ENCODE measurements around the gene BANF1. TPM values are rescaled to one million over a fixed set of nuclear protein-coding genes. Genes with fewer than 3 reads are reported as not detected.

BANF1 gene
- total and polyA plus RNA-seq, 10 of the 15 experiments (the other 5 are each of a cell fraction or from before 2014, with no cell fraction given): 99.0 to 574 (median 297) TPM

DNA sequence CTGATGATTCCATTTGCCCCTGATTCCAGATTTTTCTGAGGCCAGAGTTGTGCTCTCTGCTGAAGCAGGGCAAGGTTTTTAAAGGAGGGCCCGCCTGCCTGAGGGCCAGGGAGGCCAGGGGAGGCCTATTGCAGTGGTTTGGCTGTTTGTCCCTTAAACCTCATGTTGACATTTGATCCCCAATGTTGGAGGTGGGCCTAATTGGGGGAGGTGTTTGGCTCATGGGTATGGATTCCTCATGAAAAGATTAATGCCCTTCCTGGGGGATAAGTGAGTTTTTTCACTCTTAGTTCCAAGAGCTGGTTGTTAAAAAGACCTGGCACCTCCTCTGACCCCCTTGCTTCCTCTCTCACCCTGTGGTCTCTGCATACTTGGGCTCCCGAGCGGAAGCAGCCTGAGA lies 37.5 kb downstream of the BANF1 start:
- no peaks in the 10 kb centered on the region for H3K79me2 ChIP-seq (ENCODE audit: control insufficient read depth, insufficient read depth, low read length)
- TF ChIP-seq SIX5 (IDR thresholded peaks at IDR 0.05; ENCODE audit: low read depth, low read length, severe bottlenecking) (no peak), ZNF592 (IDR thresholded peaks at IDR 0.05) (no peak), FOXM1 (IDR thresholded peaks at IDR 0.05; ENCODE audit: low read depth, low read length) (no peak), FOS (IDR thresholded peaks at IDR 0.05; ENCODE audit: borderline replicate concordance, extremely low read depth, insufficient read length) (no peak), NFYB (IDR thresholded peaks at IDR 0.05; ENCODE audit: insufficient read depth, low read depth, low read length) (no peak), MTA3 (IDR thresholded peaks at IDR 0.05; ENCODE audit: borderline replicate concordance, low read length) (no peak), SREBF1 (IDR thresholded peaks at IDR 0.05; ENCODE audit: low read length) (no peak), JUND (IDR thresholded peaks at IDR 0.05; ENCODE audit: low read depth, low read length) (no peak), KAT2A (conservative IDR thresholded peaks at IDR 0.05; ENCODE audit: control insufficient read depth, low read depth, low read length) (no peak), ATF7 (IDR thresholded peaks at IDR 0.05; ENCODE audit: low read depth) (no peak), ZBTB4 (CRISPR knock-in tag; IDR thresholded peaks at IDR 0.05) (no peak)
- TF ChIP-seq, protein P1, sequence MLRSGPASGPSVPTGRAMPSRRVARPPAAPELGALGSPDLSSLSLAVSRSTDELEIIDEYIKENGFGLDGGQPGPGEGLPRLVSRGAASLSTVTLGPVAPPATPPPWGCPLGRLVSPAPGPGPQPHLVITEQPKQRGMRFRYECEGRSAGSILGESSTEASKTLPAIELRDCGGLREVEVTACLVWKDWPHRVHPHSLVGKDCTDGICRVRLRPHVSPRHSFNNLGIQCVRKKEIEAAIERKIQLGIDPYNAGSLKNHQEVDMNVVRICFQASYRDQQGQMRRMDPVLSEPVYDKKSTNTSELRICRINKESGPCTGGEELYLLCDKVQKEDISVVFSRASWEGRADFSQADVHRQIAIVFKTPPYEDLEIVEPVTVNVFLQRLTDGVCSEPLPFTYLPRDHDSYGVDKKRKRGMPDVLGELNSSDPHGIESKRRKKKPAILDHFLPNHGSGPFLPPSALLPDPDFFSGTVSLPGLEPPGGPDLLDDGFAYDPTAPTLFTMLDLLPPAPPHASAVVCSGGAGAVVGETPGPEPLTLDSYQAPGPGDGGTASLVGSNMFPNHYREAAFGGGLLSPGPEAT (IDR thresholded peaks at IDR 0.05; ENCODE audit: low read depth): no peak
- no peak overlapping the region for H3K4me3 ChIP-seq
- ChIA-PET POLR2A (no interaction called here), RAD21 (ENCODE audit: unreplicated experiment) (interaction anchor here (0.6 kb wide), 1 partner anchor 620 kb away, joined by 4 read pairs; no protein-coding TSS in a partner anchor), CTCF (no interaction called here), SMC1A (ENCODE audit: uncharacterized antibody, unreplicated experiment) (no interaction called here)
- no peaks in the 10 kb centered on the region for H3K27me3 ChIP-seq (replicated peaks in 1 of 2; ENCODE audit: control insufficient read depth in 2 of 2, insufficient read depth in 2 of 2, low read length in 1 of 2)
- H3K9ac ChIP-seq (ENCODE audit: control insufficient read depth, insufficient read depth, low read length): no peak overlapping the region
- intact Hi-C loops (cut with micrococcal nuclease; ENCODE audit: unreplicated experiment): no loop called here
- no peak overlapping the region for H3K27ac ChIP-seq (ENCODE audit: control insufficient read depth, insufficient read depth)
- FAIRE-seq: no peak
- no peaks in the 10 kb centered on the region; the same call in 2 of the 3 replicates for H3K9me3 ChIP-seq (replicated peaks; ENCODE audit: control insufficient read depth, insufficient read depth, low read length)
- in situ Hi-C loops (cut with MboI): no loop called here
- DNase-seq (ENCODE audit: low read depth, low spot score): no peak
- no TSS peak for BruUV-seq (replicated peaks)
- no peak for ATAC-seq
- no peaks in the 10 kb centered on the region; the same call in 1 of the 2 replicates for H3K4me1 ChIP-seq (ENCODE audit: control insufficient read depth, insufficient read depth, low read length)
- no peaks in the 10 kb centered on the region for H3K36me3 ChIP-seq (ENCODE audit: control insufficient read depth in 2 of 2, insufficient read depth in 2 of 2, low read length in 1 of 2)
- H4K20me1 ChIP-seq (ENCODE audit: control insufficient read depth, insufficient read depth): no peaks in the 10 kb centered on the region
- H2AFZ ChIP-seq (ENCODE audit: control insufficient read depth, low read depth, low read length): no peak overlapping the region
- no peak overlapping the region for H3K4me2 ChIP-seq (ENCODE audit: control insufficient read depth, insufficient read depth)
- 49% methylated on average over 3 of the region's 3 CpGs for WGBS (ENCODE audit: insufficient coverage, insufficient replicate concordance, low lambda C conversion rate, missing lambda C conversion rate)
